Epithelial cell of prostate (primary cell): ENCODE measurements around the gene ERGIC2.
"Not testable (repeated sequence)": the region's sequence is repeated elsewhere in the genome, so short reads cannot be mapped to it uniquely, and the experiment has no call there.

Source experiments
- DNase-seq: peaks from one replicate; pipeline ENCODE4 v3.0.0-alpha.2; 2011; ENCODE audit warnings: low read depth, low spot score
- H3K27ac ChIP-seq: fragments of 450-650 bp; 2 replicates; pipeline ENCODE4 v1.5.1; 2017; ENCODE audit warnings: mild to moderate bottlenecking

Gene ERGIC2

GRCh38 chr12:29380536-29381523 lies at the start of gene ERGIC2:
Gene ERGIC2 (minus strand): TSS chr12:29381172. CDS start chr12:29371633, 9,539 bp downstream.
- H3K27ac ChIP-seq, result peak within 1 kb of the TSS; percentile 92
- peak; percentile 98 for DNase-seq

- peak overlapping the region; percentile 73 for H3K27ac ChIP-seq
- DNase-seq, result no peak
These were observed 49.7 kb upstream of the ERGIC2 start for GRCh38 chr12:29430716-29431044.

GRCh38 chr12:29429999-29430715 lies 49.2 kb upstream of the ERGIC2 start:
- H3K27ac ChIP-seq, result peak overlapping the region; percentile 73
- DNase-seq, result peak; percentile 34

GRCh38 chr12:29428633-29429032 lies 47.7 kb upstream of the ERGIC2 start:
- peak overlapping the region; percentile 73 for H3K27ac ChIP-seq

GRCh38 chr12:29427964-29428363 lies 47.0 kb upstream of the ERGIC2 start:
- no peak for DNase-seq
- H3K27ac ChIP-seq, result peak overlapping the region; percentile 73

More at GRCh38 chr12:29428633-29429032, 47.7 kb upstream of the ERGIC2 start:
- DNase-seq, result peak; percentile 66

- H3K27ac ChIP-seq, result no peak overlapping the region
- no peak for DNase-seq
These were observed 45.5 kb upstream of the ERGIC2 start for GRCh38 chr12:29426498-29426897.

- DNase-seq, result no peak
- peak overlapping the region; percentile 2 for H3K27ac ChIP-seq
These were observed 44.8 kb upstream of the ERGIC2 start for GRCh38 chr12:29425722-29426121.

- no peak for DNase-seq
- H3K27ac ChIP-seq, result no peak overlapping the region
These were observed 35.8 kb upstream of the ERGIC2 start for GRCh38 chr12:29416748-29417147.

- no peak for DNase-seq
- H3K27ac ChIP-seq, result no peak overlapping the region
These were observed 34.1 kb upstream of the ERGIC2 start for GRCh38 chr12:29415111-29415510.

- DNase-seq, result no peak
- no peak overlapping the region for H3K27ac ChIP-seq
These were observed 33.4 kb upstream of the ERGIC2 start for GRCh38 chr12:29414368-29414767.

- no peak for DNase-seq
- no peak overlapping the region for H3K27ac ChIP-seq
These were observed 24.6 kb upstream of the ERGIC2 start for GRCh38 chr12:29405561-29405960.

GRCh38 chr12:29403991-29404390 lies 23.0 kb upstream of the ERGIC2 start:
- no peak for DNase-seq

GRCh38 chr12:29402437-29402836 lies 21.5 kb upstream of the ERGIC2 start:
- no peak for DNase-seq
- no peak overlapping the region for H3K27ac ChIP-seq

More at GRCh38 chr12:29403991-29404390, 23.0 kb upstream of the ERGIC2 start:
- H3K27ac ChIP-seq, result no peak overlapping the region

- no peak overlapping the region for H3K27ac ChIP-seq
- DNase-seq, result no peak
These were observed 17.5 kb upstream of the ERGIC2 start for GRCh38 chr12:29398495-29398894.

- peak; percentile 33 for DNase-seq
- no peak overlapping the region for H3K27ac ChIP-seq
These were observed 15.8 kb upstream of the ERGIC2 start for GRCh38 chr12:29396774-29397173.

- no peak overlapping the region for H3K27ac ChIP-seq
- DNase-seq, result no peak
These were observed 14.4 kb upstream of the ERGIC2 start for GRCh38 chr12:29395356-29395755.

- not testable (repeated sequence) for DNase-seq, H3K27ac ChIP-seq
These were observed 9.4 kb upstream of the ERGIC2 start for GRCh38 chr12:29390419-29390818.

GRCh38 chr12:29389295-29389919 lies 8.4 kb upstream of the ERGIC2 start:
- H3K27ac ChIP-seq, result no peak overlapping the region
- DNase-seq, result no peak

GRCh38 chr12:29386084-29386680 lies 5.2 kb upstream of the ERGIC2 start:
- DNase-seq, H3K27ac ChIP-seq: not testable (repeated sequence)

GRCh38 chr12:29385194-29385593 lies 4.2 kb upstream of the ERGIC2 start:
- not testable (repeated sequence) for H3K27ac ChIP-seq, DNase-seq
